Raji (cell line): ENCODE measurements around the gene SELENOW.

Experiments used
- POLR2A ChIP-seq: IDR thresholded peaks from 2 replicates; pipeline ENCODE4 v1.6.1; 2011; ENCODE audit warnings: low read depth, low read length, control low read depth; ENCODE audit not compliant: insufficient read depth

SELENOW gene

DNA sequence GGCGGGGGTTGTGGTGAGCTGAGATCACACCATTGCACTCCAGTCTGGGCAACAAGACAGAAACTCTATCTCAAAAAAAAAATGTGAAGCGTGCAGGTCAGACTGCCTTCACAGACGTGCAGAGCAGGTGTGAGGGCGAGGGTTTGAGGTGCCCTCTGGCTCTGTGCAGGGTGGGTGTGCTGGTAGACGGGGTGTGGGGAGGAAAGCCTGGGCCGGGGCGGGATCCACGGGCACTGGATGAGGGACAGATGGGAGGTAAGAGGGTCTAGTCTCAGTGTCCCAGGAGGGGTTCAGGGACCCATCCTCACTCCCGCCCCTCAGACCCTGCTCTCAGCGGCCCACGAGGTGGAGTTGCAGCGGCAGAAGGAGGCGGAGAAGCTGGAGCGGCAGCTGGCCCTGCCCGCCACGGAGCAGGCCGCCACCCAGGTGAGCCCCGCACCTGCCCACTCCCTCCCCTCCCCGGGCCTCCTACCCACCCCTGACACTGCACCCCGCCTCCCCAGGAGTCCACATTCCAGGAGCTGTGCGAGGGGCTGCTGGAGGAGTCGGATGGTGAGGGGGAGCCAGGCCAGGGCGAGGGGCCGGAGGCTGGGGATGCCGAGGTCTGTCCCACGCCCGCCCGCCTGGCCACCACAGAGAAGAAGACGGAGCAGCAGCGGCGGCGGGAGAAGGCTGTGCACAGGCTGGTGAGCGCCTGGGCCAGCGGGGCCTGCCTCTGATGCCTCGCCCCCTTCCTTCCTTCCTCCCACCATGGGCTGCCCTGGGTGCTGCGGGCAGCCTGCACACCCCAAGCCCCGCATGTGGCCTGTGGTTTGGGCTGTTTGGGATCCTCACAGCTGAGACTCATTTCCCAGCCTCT lies 24.1 kb upstream of the SELENOW start:
- no peak for TF ChIP-seq POLR2A

DNA sequence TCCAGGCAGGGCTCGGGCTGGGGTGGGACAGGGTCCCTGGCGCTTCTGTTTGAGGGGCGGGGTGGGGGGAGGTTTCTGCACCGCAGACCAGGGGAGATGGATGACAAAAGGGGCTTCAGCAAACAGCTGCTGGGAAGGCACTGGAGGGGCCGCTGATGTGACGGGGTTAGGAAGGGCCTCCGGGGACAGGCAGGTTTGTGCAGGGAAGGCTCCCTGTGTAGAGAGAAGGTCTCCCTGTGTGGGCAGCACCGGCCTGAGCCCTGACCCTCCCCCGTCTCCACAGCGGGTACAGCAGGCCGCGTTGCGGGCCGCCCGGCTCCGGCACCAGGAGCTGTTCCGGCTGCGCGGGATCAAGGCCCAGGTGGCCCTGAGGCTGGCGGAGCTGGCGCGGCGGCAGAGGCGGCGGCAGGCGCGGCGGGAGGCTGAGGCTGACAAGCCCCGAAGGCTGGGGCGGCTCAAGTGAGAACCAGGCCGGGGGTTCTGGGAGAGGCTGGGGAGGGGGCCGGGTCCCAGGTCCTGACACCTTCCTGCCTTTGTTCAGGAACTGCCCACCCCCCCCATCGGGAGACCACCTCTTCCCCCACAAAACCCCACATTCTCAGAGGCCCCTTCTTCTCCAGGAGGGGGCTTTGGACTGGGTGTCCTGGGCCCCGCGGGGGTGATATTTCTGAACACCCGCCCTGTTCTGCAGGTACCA lies 23.3 kb upstream of the SELENOW start:
- TF ChIP-seq POLR2A, result no peak

DNA sequence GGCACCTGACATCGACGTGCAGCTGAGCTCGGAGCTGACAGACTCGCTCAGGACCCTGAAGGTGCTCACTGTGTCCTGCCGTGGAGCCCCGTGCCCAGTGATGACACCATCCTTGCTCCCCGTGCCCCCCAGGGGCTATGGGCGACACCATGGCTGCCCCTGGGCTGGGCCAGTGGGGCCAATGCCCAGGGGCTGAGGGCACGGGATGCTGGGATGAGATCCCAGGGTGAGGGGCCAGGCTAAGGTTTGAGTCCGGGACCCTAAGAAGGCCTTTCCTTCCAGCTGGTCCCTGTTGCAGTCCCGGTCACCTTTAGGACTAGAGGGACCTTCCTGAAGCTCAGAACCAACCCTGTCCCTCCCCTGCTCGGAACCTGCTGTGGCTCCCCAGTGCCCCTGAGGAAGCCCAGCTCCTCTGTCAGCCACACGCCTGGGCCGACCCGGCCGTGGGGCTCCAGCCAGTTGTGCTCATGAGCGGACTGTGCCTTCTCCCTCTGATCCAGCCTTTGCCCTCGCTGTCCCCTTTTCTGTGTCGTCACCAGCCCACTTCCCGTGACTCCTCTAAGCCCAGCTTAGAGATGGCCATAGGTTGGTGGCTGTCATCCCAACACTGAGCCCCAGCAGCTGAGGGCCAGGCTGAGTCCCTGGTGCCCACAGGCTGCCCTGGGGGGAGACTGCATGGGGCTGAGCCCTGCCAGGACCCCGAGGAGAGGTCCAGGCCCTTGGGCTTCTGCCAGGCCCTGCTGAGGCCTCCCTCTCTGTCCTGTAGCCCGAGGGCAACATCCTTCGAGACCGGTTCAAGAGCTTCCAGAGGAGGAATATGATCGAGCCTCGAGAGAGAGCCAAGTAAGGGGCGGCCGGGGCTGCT lies 22.5 kb upstream of the SELENOW start:
- TF ChIP-seq POLR2A, result no peak

DNA sequence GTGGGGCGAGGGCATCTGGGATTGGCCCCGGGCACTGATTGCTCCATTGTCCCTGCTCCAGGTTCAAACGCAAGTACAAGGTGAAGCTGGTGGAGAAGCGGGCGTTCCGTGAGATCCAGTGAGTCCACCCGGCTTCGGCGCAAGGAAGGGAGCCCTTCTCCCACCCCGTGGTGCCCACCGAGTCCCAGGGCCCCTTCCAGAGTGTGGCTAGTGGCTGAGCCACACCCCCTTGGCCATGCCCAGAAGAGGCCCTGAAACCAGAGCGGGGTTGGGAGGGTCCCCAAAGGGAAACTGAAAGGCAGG lies 21.9 kb upstream of the SELENOW start:
- TF ChIP-seq POLR2A, result no peak

DNA sequence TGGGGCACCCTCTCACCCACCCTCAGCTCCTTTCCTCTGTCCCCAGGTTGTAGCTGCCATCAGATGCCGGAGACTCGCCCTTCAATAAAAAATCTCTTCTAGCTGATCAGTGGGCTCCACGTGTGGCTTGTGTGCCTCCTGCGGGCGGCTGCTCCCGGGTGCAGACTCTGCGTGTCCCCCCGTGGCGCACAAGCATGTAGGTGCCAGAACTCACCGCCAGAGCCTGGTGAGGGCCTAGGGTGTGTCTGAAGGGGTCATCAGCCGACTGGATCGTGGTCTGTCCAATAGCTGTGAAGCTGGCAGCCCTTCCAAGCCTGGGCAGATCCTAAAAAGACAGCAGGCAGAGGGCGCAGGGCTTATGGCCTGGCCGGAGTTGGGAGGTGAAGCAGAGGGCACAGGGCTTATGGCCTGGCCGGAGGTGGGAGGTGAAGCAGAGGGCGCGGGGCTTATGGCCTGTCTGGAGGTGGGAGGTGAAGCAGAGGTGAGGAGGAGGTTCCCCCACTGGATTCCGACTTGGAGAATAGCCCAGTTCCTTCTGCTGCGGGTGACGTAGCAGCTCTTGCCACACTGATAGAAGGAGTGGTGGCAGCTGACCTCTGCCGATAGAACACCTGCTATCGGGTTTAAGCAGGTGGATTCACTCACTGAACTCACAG lies 21.4 kb upstream of the SELENOW start:
- no peak for TF ChIP-seq POLR2A

GRCh38 chr19:47757617-47758442 lies 20.7 kb upstream of the SELENOW start:
- TF ChIP-seq POLR2A, result no peak

GRCh38 chr19:47758443-47758804 lies 20.1 kb upstream of the SELENOW start:
- TF ChIP-seq POLR2A, result no peak

GRCh38 chr19:47760632-47760999 lies 17.9 kb upstream of the SELENOW start:
- no peak for TF ChIP-seq POLR2A

- TF ChIP-seq POLR2A, result no peak
Measured at GRCh38 chr19:47761566-47761965, 16.9 kb upstream of the SELENOW start.

DNA sequence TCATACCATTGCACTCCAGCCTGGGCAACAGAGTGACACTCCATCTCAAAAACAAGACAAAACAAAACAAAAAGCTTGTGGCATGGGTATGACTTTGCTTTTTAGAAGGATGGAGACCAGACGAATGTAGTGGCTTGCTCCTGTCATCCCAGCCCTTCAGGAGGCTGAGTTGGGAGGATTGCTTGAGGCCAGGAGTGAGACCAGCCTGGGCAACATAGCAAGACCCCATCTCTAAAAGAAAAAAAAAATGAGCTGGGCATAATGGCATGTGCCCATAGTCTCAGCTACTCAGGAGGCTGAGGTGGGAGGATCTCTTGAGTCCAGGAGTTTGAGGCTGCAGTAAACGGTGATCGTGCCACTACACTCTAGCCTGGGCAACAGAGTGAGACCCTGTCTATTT lies 16.4 kb upstream of the SELENOW start:
- TF ChIP-seq POLR2A, result no peak

GRCh38 chr19:47762615-47763308 lies 15.7 kb upstream of the SELENOW start:
- no peak for TF ChIP-seq POLR2A

DNA sequence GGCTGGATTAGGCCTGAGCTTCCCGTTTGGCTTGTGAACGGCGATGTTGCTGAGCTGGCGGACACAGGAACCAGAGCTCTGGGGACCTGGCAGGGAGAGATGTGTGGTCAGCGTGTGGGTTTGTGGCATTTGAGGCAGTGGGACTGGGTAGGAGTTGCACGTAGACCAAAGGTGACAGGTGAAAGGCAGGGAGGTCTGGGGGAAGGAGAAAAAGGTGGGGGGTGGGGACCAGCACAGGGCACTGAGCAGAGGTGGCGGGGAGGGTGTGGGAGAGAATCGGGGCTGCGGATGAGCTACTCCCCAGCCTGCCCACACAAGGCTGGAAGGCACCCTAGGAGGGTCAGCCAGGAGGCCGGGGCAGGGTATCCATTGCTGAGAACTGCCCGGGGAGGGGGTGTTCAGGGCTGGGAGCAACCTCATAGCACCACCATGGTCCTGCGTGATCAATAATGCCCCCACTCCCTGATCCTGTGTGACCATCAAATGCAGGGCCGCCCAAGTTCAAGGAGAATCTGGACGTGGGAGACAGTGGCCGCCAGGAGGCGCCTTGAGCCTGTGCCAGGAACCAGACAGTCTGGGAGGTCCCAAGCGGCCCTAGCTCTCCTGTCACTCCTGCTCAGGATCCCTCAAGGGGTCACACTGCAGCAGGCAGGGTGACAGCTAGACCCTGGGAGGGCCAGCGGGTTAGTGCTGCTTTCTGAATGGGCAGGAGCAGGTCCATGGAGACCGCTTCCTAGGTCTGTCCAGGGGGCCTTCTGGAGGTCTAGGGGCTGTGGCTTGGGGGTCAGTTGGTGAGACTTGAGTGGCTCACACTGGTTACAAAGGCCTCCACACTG lies 12.8 kb upstream of the SELENOW start:
- TF ChIP-seq POLR2A, result no peak

DNA sequence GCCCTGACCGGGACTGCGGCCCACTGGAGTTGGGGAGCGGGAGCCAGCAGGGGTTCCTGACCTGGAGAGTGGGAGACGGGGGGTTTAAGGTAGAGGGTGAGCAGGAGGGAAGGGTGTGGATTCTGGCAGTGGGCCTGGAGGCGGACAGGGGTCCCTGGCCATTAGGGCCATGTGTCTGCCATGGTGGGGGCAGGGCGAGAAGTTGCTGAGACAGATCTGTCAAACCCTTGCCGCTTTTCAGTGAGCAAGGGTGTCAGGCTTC lies 12.2 kb upstream of the SELENOW start:
- TF ChIP-seq POLR2A, result no peak
